NOMO-1 (cell line): Measurements from ENCODE around the gene TULP1.
A peak's percentile ranks its signal among the peaks of the same experiment; 100 is the strongest.

Experiments
- DNase-seq, 2 experiments: peaks; one replicate each; lab custom pipeline; 2025; ENCODE audit not compliant: unreplicated experiment in 2 of 2; lab: John Stamatoyannopoulos, UW

Gene TULP1

DNA sequence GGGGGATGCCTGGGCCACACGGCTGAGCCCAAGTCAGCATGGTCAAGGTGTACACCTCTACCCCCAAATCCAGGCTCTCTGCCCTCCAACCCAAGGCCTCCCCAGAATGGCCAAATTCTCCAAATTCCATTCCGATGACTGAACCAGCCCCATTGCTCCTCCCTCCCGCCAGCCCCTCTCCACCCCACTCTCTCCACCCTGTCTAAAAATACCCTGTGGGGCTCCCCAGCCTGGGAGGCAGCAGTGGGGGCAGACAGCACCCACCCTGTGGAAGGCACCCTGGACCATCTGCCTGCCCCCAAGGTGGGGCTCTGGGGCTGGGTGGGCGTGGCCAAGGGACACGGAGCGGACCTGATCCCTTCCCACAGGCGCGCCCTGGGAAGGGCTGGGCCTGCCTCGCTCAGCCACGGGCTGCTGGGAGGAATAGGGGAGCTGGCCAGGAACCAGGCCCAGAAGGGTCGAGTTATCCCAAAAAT lies 27.3 kb downstream of the TULP1 start:
- DNase-seq = no peak

DNA sequence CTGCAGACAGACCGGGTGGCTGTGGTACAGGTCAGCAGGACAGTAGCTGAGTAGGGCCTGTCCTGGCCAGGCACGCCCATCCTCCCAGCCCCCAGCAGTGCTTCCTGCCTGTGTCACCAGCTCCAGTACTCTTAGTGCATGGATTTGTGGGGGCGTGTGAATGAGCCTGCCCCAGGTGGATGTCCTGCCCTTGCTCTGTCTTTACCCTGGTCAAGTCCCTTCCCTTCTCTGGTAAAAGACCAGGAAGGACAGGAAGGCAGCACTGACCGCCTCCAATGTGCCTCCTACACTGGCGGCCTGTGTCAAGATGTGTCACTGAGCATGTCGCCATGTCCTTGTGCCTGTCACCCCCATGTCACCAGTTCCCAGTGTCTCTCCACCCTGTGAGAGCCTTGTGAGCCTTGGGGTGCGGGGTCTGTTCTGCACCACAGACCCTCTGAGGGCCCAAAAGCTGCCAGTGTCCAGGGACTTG lies 27.7 kb downstream of the TULP1 start:
- DNase-seq = no peak

DNA sequence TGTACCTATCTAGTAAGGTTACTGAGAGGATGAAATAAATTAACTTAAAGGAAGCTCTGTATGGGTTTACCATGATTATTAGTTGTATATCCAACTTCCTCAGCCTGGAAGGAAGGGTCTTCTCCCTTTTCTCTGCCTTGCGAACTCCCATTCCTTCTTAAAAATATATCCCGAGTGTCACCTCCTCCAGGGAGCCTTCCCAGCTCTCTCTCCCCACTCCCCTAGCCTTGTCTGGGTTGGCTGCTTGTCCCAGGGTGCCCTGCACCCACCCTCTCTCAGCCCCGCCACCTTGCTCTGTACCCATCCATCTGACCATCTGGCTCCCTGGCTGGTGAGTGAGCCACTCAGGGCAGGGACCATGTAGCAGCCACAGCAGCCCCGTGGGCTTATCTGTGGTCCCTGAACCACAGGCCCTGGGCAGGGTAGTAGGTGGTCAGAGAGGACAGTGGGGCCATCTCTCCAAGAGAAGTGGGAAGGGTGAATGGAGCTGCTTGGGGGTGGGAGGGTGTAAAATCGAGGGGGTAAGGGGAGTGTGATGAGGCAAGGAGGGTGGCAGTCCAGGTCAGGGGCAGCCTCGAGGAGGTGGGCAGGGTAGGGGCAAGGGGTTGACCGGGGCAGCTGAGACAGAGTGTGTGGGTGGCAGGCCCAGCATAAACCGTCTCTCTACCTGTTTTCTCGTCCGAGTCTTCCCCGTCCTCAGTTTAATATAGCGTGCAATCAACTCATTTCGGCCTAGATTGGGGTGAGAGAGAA lies 28.6 kb downstream of the TULP1 start:
- peak in 1 of 2 experiments; percentile 14 for DNase-seq

DNA sequence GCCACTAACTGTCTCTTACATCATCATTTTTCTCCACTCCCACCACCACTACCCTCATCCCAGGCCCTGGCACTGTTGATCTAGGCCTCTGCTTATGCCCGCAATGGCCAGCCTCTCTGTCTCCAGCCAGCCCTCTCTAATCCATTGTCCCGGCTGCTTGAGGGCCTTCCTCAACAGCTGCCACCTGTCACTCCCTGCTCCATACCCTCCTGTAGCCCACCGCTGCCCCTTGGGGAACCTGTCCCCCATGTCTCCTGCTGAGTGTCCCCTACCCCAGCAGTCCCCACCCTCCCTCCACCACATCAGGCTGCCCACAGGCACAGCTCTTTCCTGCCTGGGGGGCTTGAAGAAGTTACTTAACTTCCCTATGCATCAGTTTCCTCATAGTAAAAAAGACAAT lies 29.2 kb downstream of the TULP1 start:
- DNase-seq = no peak

DNA sequence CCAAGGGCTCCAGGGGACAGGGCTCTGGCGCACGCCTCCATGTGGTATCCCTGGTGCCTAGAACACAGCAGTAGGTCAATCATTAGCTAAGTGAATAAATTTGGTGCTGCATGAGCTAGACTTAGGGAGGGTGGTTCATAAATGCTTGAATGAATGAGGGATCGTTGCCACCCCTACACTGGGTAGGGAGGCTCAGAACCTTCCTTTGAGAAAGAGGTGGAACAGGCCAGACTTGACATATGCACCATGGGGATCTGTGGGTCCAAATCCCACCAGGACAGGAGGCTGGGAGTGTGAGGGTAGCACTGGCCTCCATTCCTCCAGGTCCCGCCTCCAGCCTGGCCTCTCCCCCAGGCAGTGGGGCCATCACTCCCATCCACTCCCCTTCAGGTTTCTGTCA lies 29.6 kb downstream of the TULP1 start:
- no peak for DNase-seq

DNA sequence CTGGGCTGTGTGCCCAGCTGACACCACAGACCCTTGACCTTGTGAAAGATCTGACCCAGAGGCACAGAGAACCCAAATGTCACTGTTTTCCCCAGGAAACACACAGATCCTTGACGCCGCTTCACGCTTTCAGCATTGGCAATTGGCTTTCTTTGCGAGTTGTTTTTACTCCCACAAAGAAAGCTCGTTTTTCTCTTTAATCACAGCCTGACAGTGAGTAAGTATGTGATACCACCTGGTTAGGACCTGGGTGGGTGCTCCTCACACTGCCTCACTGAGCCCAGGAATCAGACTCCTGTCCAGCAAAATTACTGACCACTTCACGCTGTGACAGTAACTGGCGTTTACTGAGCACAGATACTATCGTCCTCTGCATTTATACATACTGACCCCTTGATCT lies 31.5 kb downstream of the TULP1 start:
- no peak for DNase-seq

DNA sequence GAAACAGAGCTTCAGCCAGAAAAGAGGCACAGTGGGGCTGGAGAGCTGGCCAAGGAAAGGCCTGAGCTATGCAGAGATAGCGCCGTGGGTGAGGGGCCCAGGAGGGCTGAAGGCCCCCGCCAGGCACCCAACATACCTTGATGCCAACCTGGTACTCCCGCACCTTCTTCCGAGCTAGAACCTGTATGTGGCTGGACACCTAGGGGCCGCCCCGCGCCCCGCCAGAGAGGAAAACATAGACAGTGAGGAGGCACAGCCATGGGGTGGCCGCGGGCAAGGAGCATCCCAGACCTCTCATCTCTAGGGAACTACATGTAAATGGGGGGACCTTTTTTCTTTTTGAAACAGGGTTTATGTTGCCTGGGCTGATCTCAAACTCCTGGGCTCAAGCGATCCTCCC lies 32.5 kb downstream of the TULP1 start:
- DNase-seq = no peak

DNA sequence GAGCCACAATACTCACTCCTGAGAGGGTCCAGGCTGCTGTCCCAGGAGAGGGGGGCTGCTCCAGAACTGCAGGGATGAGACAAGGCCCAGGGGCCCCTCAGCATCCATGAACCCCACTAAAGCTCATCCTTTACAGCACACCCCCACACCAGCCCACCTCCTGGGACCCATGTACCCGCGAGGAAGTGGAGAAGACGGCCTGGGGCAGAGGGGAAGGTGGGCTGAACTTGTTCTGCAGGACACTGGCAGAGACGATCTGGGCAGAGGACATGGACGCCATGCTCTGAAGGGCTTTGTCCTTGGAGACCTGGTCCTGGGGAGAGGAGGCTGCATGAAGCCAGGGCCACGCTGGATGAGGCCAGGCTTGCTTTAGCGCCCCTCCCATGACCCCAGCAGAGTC lies 34.4 kb downstream of the TULP1 start:
- no peak for DNase-seq

DNA sequence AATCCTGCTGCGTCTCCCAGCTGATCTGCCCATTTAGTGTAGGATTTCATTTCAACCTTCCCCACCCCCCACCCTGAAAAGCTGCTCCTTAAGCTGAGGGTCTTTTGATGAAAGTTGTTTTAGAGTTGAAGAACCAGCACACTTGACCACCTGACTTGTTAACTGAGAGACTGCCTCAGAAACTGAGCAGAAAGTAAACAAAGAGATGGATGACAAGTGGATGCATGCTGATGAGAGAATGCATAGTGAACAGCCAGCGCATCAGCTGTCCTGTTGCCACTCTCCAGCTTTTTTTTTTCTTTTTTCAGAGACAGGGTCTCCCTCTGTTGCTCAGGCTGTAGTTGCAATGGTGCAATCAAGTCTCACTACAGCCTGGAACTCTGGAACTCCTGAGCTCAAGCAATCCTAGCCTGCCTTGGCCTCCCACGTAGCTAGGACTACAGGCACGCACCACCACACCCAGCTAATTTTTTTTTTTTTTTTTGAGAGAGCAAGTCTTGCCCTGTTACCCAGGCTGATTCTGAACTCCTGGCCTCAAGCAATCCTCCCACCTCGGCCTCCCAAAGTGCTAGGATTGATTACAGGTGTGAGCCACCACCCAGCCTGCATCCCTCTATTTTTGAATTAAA lies 35.0 kb downstream of the TULP1 start:
- DNase-seq = no peak

DNA sequence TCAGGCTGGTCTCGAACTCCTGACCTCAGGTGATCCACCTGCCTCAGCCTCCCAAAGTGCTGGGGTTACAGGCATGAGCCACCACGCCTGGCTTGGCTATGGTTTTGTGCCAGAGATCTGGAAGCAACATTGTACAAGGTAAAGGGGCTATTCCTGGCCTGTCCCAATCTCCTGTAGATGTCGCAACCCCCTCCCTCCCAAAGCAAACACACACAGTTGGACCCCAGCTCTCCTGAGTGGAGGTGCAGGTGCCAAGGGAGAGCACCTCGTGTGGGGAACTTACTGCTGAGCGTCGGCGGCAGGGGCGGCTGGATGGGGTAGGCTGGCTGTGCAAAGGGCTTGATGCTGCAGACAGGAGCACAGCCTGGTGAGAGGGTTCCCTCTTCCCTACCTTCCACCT lies 35.7 kb downstream of the TULP1 start:
- no peak for DNase-seq

DNA sequence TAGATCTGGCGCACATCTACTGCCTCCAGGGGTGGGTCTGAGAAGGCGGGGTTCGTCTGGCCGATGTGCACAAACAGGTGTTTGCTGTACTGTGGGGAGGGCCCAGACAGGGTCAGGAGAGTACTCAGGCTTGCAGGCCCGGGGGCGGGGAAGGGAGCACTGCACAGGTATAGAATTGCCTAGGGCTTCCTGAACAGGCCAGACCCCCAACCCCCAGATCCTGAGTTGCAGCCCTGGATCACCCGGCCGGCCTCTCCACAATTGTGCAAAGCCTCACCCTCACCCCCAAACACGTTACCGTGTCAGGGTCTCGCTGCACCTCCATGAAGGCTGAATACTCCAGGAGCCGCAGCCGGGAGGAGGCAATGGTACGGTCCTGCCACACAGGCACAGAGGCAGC lies 36.7 kb downstream of the TULP1 start:
- no peak for DNase-seq

DNA sequence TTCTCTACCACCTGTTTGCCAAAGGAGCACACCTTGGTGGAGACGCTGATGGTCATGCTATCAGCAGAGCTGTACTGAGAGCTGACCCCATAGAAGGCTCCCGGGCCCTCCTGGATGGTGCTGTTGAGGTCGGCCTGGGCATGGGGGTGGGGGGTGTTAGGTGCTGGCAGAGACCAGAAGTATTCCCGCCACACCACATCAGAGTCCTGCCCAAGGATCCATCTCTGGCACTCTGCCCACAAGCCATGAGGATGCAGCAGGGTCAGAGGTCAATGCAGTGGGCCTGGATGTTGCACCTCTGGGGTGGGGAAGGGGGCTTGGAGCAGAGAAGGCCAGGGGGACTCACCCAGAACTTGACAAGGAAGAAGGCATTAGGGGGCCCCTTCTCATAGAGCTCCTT lies 37.1 kb downstream of the TULP1 start:
- no peak for DNase-seq

DNA sequence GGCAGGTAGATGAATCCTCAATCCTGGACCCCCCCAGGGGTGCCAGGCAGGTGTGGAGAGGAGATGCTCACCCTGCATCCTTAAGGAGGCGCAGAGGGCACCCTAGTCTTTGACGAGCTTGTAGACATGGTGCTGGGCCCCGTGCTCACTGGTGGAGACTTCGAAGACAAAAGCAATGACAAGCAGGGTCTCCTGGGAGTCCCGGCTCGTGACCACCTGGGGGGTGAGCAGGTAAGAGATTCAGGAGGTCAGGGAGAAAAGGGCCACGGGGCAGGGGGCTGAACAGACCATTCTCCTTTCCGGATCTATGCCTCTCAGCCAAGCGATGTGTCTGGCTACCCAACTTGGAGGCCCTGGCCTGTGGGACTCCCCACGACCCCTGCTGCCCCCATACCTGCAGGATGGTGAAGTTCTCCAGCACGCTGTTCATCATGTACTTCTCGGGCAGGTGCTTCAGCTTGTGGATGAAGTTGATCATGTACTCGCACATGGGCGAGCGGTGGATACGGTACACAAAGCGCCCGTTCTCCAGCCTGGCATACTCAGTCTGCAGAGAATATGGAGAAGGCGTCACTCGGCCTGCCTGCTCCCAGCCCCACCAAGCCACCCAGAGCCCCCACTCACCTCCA lies 37.6 kb downstream of the TULP1 start:
- DNase-seq = no peak

DNA sequence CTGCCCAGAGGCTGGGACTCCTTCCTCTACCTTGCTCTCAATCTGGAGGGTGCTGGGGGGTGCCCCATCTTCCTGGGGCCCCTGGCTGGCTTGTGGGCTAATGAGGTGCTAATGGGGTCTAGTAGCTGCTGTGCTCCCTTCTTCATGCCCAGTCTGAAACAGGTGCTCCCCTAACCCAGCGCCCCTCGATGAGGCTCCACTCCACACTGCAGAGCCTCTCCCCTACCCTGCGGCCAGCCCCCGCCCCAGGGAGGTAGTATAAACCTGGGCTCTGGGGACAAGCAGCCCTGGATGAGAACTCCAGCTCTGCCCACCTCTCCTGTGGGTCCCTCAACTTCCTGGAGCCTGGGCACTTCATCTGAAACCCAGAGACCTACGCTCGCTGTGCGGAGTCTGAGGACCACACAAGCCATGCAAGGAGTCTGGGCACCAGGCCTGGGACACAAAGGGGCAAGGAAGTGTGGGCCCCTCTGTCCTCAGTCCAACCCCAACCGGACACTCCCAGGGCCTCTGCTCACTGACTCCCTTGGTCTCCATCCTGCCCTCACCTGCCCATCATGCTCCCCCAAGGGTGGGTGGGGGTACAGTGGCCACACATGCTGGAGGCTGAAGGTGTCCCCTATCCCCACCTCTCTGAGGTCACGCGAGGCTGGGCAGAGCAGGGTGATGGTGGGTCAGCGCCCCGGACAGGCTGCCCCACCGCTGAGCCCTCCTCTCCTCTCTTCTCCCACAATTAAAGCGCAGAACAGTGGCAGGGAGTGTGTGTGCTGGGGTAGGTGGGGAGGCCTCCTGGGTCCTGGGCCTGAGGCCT lies 38.4 kb downstream of the TULP1 start:
- no peak for DNase-seq

DNA sequence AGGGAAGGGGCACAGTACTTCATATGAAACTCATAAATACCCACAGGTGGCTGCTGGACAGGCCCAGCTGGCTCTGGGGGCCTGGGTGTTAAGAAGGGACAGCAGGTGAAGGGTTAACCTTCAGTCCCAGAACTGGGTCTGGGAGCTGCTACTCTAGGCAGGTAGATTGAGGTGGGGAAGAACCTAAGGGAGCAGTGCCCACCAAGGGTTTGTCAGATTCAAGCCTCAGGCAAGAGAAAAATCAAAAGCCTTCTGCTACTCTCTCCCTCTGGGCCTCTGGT lies 38.9 kb downstream of the TULP1 start:
- no peak for DNase-seq

DNA sequence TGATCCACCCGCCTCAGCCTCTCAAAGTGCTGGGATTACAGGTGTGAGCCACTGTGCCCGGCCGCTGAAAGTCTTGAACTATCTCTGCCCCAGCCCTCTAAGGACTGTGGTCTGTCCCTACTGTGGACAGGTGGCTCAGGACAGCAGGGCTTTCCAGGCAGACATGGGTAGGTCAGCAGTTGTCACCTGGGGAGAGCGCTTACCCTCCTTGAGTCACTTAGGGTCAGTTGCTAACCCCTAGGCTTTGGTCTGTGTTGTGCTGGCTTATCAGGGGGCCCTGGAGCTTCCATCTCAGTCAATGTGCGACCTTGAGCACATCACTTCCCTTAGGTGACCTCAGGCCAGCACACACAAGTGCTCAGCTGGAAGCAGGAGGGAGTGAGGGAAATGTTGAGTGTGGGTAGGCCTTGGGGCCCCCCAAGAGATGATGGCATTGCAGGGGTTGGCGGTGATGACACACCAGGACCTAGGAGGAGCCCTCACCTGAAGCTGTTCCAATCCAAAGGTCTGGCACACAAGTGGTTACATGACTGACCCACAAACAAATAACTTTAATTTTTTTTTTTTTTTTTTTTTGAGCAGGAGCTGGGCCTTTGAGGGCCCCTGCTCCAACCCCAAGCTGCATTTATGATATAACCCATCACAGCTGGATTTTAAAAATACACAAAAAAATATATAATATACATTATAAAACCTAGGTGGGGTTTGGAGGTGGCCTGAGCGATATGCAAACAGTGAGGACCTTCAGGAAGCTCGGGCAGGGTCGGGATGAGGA lies 39.4 kb downstream of the TULP1 start:
- DNase-seq = no peak

DNA sequence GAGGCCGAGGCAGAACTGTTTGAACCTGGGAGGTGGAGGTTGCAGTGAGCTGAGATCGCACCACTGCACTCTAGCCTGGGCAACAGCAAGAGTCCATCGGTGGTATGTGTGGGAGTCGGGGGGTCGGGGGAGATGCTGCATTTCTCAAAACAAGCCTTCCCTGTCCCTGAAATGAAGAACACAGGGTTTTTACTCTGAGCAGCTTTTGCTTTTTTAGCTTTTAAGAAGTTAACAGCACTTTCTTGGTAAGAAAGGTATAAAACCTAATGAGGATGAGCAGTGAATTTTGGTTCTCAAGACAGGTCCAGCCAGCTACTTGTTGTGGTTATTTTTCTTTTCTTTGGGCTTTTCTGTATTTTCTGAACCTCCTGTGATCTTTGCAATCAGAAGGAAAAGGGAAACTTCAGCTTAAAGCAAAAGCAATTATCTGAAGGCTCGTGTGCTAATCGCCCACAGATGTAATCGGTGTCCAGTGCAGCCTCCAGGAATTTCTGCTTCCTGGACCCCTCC lies 40.8 kb downstream of the TULP1 start:
- DNase-seq = no peak

DNA sequence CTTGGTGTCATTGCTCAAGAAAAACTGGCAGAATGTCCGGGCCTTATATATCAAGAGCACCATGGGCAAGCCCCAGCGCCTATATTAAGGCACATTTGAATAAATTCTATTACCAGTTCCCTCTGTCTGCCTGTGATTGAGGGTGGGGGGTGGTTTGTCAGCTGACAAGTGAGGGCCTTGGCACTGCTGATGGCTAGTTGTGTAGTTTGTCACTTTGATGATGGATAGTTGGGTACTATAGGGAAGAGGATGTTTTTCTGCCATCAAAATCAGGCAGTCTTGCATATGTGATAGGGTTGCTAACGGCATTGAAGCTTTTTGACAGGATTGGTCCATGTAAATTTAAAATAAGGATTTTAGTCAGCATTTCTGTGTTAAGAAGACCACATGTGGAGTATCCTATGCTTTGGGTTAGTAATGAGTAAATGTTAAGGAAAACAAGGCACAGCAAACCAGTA lies 42.0 kb downstream of the TULP1 start:
- DNase-seq = no peak

DNA sequence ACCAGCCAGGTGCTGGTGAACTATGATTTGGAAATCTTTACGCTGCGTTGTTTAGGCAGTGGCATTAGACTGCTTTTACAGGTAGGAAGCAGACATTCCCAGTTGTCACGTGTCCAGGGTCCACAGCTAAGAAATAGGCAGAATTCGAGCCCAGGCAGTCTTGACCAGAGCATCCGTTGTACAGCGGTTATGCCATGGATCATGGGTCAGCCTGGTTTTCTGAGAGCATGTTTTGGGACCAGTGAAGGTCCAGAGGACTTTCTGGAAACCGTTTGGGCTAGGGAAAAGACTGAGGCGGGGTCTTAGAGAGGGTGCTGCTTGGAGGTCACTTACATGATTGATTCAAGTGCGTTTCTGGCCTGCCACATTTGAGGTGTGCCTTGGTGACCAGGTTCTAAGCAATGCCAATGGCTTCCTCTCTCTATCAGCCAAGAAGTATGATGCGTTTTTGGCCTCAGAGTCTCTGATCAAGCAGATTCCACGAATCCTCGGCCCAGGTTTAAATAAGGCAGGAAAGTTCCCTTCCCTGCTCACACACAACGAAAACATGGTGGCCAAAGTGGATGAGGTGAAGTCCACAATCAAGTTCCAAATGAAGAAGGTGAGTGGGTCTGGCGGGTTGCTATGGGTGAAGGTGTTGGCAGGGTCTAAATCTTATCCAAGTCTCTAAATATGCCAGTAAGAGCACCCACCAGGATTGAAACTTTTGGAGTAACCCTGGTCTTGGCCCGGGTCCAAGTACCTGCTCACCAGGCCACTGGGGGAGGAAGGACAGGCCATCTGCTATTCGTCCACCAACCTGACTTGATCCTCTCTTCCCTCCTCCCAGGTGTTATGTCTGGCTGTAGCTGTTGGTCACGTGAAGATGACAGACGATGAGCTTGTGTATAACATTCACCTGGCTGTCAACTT lies 42.7 kb downstream of the TULP1 start:
- no peak for DNase-seq
